DOHH2 (cell line): Measurements from ENCODE around the gene FFAR1.

Experiments
- CTCF ChIP-seq: fragments of 200-600 bp; sonication (generic); IDR thresholded peaks from one replicate; pipeline ENCODE4 v1.5.1; 2014; ENCODE audit warnings: antibody characterized with exemption, mild to moderate bottlenecking, low read depth, low read length; ENCODE audit not compliant: poor library complexity, severe bottlenecking
- EZH2phosphoT487 ChIP-seq: fragments of 200-600 bp; sonication (generic); IDR thresholded peaks from 2 replicates; pipeline ENCODE4 v1.6.1; 2017; ENCODE audit warnings: borderline replicate concordance, mild to moderate bottlenecking, antibody characterized with exemption, low read length, moderate library complexity, mixed read lengths

- TF ChIP-seq CTCF (no peak), EZH2phosphoT487 (no peak)
These were observed 25.7 kb upstream of the FFAR1 start for GRCh38 chr19:35322014-35322413.
